Esophagus (tissue), 2 donors: ENCODE results near the gene RGR. TPM values are rescaled to one million over a fixed set of nuclear protein-coding genes. Genes with fewer than 3 reads are reported as not detected.
"Not testable (repeated sequence)": the region's sequence is repeated elsewhere in the genome, so short reads cannot be mapped to it uniquely, and the experiment has no call there.

Experiments used
- H3K27ac ChIP-seq, 2 donors: one replicate each; pipeline ENCODE4 v1.5.1; 2013; ENCODE audit warnings: low read depth in 2 of 2, mild to moderate bottlenecking in 2 of 2, inconsistent platforms in 1 of 2, low read length in 1 of 2, moderate library complexity in 1 of 2
- H3K27me3 ChIP-seq, 2 donors: one replicate each; pipeline ENCODE4 v1.6.1; 2013; ENCODE audit warnings: low read length in 2 of 2, control low read depth in 1 of 2, mild to moderate bottlenecking in 1 of 2; ENCODE audit not compliant: insufficient read depth in 2 of 2, control insufficient read depth in 1 of 2
- H3K36me3 ChIP-seq, 2 donors: one replicate each; pipeline ENCODE4 v1.6.1; 2013; ENCODE audit warnings: low read length in 1 of 2; ENCODE audit not compliant: control insufficient read depth in 2 of 2, insufficient read depth in 2 of 2
- H3K4me1 ChIP-seq, 2 donors: one replicate each; pipeline ENCODE4 v1.6.1; 2013; ENCODE audit warnings: low read length in 1 of 2; ENCODE audit not compliant: control insufficient read depth in 2 of 2, insufficient read depth in 2 of 2
- H3K4me3 ChIP-seq, 2 donors: one replicate each; pipeline ENCODE4 v1.5.1; 2013; ENCODE audit warnings: low read length in 2 of 2, mild to moderate bottlenecking in 2 of 2, low read depth in 1 of 2, moderate library complexity in 1 of 2
- H3K9me3 ChIP-seq, 2 donors: one replicate each; pipeline ENCODE4 v1.6.1; 2013; ENCODE audit warnings: mild to moderate bottlenecking in 2 of 2, low read depth in 1 of 2, low read length in 1 of 2, moderate library complexity in 1 of 2; ENCODE audit not compliant: control insufficient read depth in 2 of 2, insufficient read depth in 1 of 2
- WGBS, 2 donors: extraction: QIAGEN DNeasy Blood & Tissue Kit; methylation state at CpG; one replicate each; pipeline ENCODE4 v1.1.7; 2013; 5-methylcytosine and 5-hydroxymethylcytosine counted together
- polyA plus RNA-seq, 2 donors: library from polyadenylated mRNA; stranded (reverse); fragments of 200-250 nt; gene quantifications; one replicate each; pipeline ENCODE4 v1.2.3, GENCODE V29; 2013
- donor health status: healthy with polysubstance abuse.
- donor health status: Bipolar disorder and iron deficiency.

Gene RGR
- polyA plus RNA-seq, 2 donors: 0.31 to 0.33 TPM

DNA sequence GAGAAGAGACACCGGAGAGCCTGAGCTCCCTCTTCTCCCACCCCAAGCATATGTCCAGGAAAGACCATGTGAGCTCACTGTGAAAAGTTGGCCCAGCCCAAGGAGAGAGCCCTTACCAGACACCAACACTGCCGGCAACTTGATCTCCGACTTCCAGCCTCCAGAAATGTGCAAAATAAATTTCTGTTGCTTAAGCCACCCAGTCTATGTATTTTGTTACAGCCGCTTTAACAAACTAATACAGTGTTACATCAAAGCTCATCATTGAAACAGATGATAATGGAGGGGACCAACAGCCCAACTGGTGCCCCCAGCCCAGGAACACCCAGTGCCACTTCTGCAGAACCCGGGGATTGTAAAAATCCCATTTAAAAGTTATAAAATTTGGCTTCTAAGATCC is 18.9 kb downstream of the RGR start:
- Histone ChIP-seq H3K27me3 (no peaks in the 10 kb centered on the region), H3K36me3 (no peaks in the 10 kb centered on the region), H3K4me1 (no peaks in the 10 kb centered on the region), H3K9me3 (no peaks in the 10 kb centered on the region), H3K4me3 (no peak overlapping the region), H3K27ac (no peak overlapping the region)
- WGBS, 2 donors: 83 to 84% methylated on average over 5 of the region's 5 CpGs

DNA sequence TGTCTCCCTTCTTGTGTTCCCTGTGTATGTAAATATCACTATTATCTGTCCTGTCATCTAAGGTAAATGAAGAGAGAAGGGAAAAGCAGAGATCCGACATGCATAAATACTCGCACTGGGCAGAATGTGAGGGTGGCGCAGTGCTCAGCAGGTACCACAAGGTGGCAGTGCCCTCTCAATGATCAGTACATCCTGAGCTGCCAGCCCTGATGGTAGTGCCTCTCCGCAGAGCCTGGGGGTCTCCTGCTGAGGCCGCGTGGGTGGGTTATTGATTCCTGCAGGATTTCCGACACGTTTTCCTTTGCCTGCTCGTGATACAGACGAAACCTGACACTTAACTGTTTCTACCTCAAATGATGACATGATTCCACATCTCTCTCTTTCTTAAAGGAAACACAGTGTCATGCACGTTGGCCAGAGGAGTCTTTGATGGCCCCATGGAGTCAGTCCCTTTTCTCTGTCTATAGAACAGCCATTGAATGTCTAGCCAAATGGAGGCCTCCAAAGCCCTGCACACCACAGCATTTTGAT is 19.8 kb downstream of the RGR start:
- H3K27ac ChIP-seq: no peak overlapping the region
- no peaks in the 10 kb centered on the region for H3K4me1 ChIP-seq
- no peaks in the 10 kb centered on the region for H3K36me3 ChIP-seq
- H3K9me3 ChIP-seq: no peaks in the 10 kb centered on the region
- WGBS, 2 donors: 2 to 4% methylated on average over 11 of the region's 11 CpGs
- no peaks in the 10 kb centered on the region for H3K27me3 ChIP-seq
- H3K4me3 ChIP-seq: no peak overlapping the region

DNA sequence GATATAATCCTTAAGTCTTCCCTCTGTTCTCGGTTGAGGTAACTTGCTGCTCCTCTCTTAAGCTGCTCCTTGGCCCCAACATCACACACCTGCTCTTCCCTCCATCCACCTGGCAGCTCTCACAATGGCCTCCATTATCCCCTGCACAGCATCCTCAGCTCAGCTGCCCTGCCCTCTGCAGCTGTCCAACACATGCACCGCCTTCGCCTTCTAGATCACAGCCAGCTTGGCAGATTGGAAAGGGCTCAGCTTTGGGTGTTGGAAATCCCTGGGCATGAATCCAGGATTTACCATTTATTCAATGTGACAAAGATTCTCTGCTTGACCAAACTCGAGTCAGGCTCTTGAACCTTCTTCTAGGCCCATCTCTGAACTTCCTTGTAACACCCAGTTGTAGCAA is 20.6 kb downstream of the RGR start:
- no peaks in the 10 kb centered on the region for H3K36me3 ChIP-seq
- WGBS, 2 donors: 49 to 51% methylated on average over 4 of the region's 4 CpGs
- H3K27ac ChIP-seq: no peak overlapping the region
- H3K4me1 ChIP-seq: no peaks in the 10 kb centered on the region
- H3K9me3 ChIP-seq: no peaks in the 10 kb centered on the region
- H3K4me3 ChIP-seq: no peak overlapping the region
- no peaks in the 10 kb centered on the region for H3K27me3 ChIP-seq

DNA sequence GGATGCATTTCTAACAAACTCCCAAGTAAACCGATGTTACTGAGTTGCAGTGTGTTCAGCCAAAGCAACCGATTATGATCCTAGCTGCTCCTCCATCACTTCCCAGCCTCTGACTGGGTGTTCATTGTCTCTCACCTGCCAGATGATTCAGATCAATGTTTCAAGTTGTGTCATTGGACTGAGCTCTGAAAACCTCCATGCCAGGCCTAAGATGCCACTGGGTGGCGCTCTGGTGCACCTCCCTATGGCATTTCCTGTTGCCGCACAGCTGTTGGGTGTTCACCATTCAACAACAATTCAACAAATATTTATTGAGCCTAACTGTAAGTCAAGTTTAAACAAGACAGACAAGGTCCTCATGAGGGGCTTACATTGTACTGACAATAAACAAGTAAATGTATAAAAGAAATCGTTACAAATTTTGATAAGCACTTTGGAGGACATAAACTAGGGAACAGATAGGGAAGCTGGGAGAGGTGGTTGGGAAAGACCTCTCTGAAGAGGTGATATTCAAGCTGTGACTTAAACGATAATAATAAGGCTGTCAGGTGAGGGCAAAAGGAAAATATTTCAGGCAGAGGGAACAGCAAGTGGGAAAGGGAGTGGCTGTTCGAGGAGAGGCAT is 22.8 kb downstream of the RGR start:
- no peak overlapping the region for H3K4me3 ChIP-seq
- 39 to 42% methylated on average over 7 of the region's 7 CpGs for WGBS, 2 donors

DNA sequence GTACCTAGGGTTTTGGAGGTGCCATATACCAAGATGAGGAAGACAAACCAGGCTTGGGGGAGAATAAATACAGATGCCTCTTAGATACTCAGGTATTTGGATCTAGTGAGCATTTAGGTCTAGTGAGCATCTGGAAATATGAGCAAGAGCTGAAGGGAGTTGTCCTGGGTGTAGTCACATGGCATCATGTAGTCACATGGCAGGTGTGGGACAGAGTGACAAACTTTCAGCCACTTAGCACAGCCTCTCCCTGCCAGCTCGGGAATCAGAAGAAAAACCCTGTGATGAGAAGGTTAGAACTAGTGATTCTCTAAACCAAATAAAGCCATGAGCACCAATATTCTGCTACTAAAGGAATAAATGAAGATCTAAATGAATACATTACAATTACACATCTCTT is 24.3 kb downstream of the RGR start:
- WGBS, 2 donors: 61 to 67% methylated on average over 1 of the region's 1 CpG
- Histone ChIP-seq H3K4me3 (no peak overlapping the region), H3K27ac (no peak overlapping the region), H3K9me3 (no peaks in the 10 kb centered on the region), H3K4me1 (no peaks in the 10 kb centered on the region), H3K27me3 (no peaks in the 10 kb centered on the region), H3K36me3 (no peaks in the 10 kb centered on the region)

More for the DNA sequence above, 22.8 kb downstream of the RGR start:
- H3K27ac ChIP-seq: no peak overlapping the region
- H3K36me3 ChIP-seq: no peaks in the 10 kb centered on the region
- no peaks in the 10 kb centered on the region for H3K4me1 ChIP-seq
- H3K27me3 ChIP-seq: no peaks in the 10 kb centered on the region
- H3K9me3 ChIP-seq: no peaks in the 10 kb centered on the region

DNA sequence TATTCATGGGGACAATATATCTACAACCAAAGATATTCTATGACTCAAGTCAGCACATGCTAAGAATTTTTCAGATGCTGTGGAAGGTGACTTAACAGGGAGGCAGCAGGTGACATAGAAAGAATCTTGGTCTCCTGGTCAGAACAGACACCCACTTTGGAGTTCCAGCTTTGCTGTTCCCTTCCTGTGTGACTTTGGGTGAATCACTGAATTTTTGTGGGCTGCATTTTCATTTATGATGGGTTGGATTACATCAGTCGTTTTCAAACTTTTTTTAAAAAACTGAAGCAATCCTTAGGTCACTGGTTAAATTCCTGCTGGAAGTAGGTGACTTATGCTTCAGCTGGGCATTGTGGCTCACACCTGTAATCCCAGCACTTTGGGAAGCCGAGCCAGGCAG is 24.9 kb downstream of the RGR start:
- WGBS, 2 donors: 55 to 58% methylated on average over 2 of the region's 2 CpGs

DNA sequence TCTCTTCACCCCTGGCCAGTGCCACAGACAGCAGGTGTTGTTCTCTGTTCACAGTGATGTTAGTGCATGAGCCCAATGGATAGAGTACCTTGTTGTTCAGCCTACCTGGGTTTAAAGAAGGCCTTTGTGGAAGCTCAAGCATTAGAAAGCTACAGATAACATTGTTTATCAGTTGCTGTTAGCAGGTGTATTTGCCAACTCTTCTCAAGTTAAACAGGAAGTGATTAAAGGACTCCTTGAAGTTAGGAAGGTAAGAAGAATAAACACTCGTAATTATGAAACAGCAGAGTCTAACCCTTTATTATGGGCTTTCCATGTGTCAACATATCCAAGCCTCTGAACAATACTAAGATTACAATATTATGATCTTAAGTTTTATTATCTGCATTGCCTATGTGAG is 25.9 kb downstream of the RGR start:
- no peaks in the 10 kb centered on the region for H3K36me3 ChIP-seq
- no peaks in the 10 kb centered on the region for H3K4me1 ChIP-seq
- no peak overlapping the region for H3K27ac ChIP-seq
- no peaks in the 10 kb centered on the region for H3K27me3 ChIP-seq
- H3K4me3 ChIP-seq: no peak overlapping the region
- WGBS, 2 donors: 32 to 44% methylated on average over 1 of the region's 1 CpG
- no peaks in the 10 kb centered on the region for H3K9me3 ChIP-seq

More for the DNA sequence above, 24.9 kb downstream of the RGR start:
- Histone ChIP-seq H3K4me3 (no peak overlapping the region), H3K27ac (no peak overlapping the region), H3K9me3 (no peaks in the 10 kb centered on the region), H3K36me3 (no peaks in the 10 kb centered on the region), H3K4me1 (no peaks in the 10 kb centered on the region), H3K27me3 (no peaks in the 10 kb centered on the region)

DNA sequence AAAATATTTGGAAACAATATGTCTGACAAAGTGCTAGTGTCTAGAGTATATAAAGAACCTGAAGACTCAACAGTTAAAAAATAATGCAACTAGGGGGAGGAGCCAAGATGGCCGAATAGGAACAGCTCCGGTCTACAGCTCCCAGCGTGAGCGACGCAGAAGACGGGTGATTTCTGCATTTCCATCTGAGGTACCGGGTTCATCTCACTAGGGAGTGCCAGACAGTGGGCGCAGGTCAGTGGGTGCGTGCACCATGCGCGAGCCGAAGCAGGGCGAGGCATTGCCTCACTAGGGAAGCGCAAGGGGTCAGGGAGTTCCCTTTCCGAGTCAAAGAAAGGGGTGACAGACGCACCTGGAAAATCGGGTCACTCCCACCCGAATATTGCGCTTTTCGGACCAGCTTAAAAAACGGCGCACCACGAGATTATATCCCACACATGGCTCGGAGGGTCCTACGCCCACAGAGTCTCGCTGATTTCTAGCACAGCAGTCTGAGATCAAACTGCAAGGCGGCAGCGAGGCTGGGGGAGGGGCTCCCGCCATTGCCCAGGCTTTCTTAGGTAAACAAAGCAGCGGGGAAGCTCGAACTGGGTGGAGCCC is 35.1 kb downstream of the RGR start:
- H3K36me3 ChIP-seq, H3K27me3 ChIP-seq, H3K9me3 ChIP-seq, H3K4me1 ChIP-seq, H3K27ac ChIP-seq, H3K4me3 ChIP-seq: not testable (repeated sequence)
- 66 to 73% methylated on average over 30 of the region's 31 CpGs for WGBS, 2 donors

DNA sequence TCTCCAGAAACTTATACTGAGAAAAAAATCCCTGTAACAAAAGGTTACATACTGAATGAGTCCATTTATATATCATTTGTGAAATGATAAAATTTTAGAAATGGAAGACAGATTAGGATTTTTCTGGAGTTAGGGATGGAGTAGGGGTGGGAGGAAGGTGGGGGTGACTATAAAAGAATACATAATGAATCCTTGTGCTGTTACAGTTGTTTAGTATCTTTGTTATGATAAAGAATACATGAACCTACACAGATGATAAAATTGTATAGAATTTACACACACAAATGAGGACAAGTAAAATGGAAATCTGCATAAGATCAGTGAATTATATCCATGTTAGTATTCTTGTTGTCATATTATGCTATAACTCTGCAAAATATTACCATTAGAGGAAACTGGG is 41.8 kb downstream of the RGR start:
- no peaks in the 10 kb centered on the region for H3K9me3 ChIP-seq
- no peaks in the 10 kb centered on the region for H3K27me3 ChIP-seq
- H3K4me1 ChIP-seq: no peaks in the 10 kb centered on the region
- no peak overlapping the region for H3K4me3 ChIP-seq
- H3K27ac ChIP-seq: no peak overlapping the region
- H3K36me3 ChIP-seq: no peaks in the 10 kb centered on the region

DNA sequence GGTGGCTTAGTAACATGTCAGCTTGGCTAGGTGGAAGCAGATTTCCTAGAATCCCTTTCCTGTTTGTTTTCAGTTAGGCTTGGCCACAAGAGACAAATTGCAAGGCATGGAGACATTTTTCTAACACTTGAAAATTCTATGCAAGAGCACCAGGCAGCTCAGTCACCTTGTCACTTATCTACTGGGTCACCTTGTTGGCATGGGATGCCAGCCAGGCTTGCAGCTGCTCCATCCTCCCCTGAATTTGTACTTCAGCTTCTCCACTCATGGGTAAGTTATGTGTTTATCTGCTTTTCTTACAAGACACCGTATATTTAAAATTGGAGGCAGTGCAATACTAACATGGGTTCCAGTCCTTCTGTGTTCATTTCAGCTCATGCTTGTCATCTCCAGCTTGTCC is 43.3 kb downstream of the RGR start:
- Histone ChIP-seq H3K9me3 (no peaks in the 10 kb centered on the region), H3K36me3 (no peaks in the 10 kb centered on the region)
- WGBS, 2 donors: 93 to 98% methylated on average over 1 of the region's 1 CpG

More for the DNA sequence above, 43.3 kb downstream of the RGR start:
- no peaks in the 10 kb centered on the region for H3K4me1 ChIP-seq
- H3K27me3 ChIP-seq: no peaks in the 10 kb centered on the region
- no peak overlapping the region for H3K4me3 ChIP-seq
- no peak overlapping the region for H3K27ac ChIP-seq
